Left lobe of liver (tissue), 2 donors: Measurements from ENCODE around the gene TAF5L. TPM values are rescaled to one million over a fixed set of nuclear protein-coding genes. Genes with fewer than 3 reads are reported as not detected.
"Not testable (repeated sequence)": the region's sequence is repeated elsewhere in the genome, so short reads cannot be mapped to it uniquely, and the experiment has no call there.

Source experiments
- ATAC-seq: fragments of 200-7000 bp; cut with Tn5 transposase; one replicate; pipeline ENCODE4 v1.9.1; 2020; ENCODE audit warnings: mild to moderate bottlenecking, moderate library complexity
- DNase-seq: peaks from one replicate; pipeline ENCODE4 v3.0.0-alpha.2; 2020; ENCODE audit warnings: low spot score
- total RNA-seq: library from RNA; stranded (reverse); gene quantifications from one replicate; pipeline ENCODE4 v1.2.1, GENCODE V29; 2021
- donor health status: DM: no; HTN: no; CAD: no; lungs with moderate emphysema.
- donor health status: DM: no; HTN: yes; CAD: no.

TAF5L gene
- total RNA-seq, 1 donor from 2014 or later, result 9.0 TPM

- ATAC-seq, result no peak
- no peak for DNase-seq
Measured at GRCh38 chr1:229642970-229643369, 17.0 kb upstream of the TAF5L start.

- DNase-seq, result no peak
- no peak for ATAC-seq
Measured at GRCh38 chr1:229642376-229642775, 16.5 kb upstream of the TAF5L start.

GRCh38 chr1:229641306-229641705 is 15.4 kb upstream of the TAF5L start:
- ATAC-seq, result no peak

GRCh38 chr1:229640455-229640854 is 14.5 kb upstream of the TAF5L start:
- ATAC-seq, result no peak
- DNase-seq, result no peak

More at GRCh38 chr1:229641306-229641705, 15.4 kb upstream of the TAF5L start:
- no peak for DNase-seq

- ATAC-seq, result no peak
- DNase-seq, result no peak
Measured at GRCh38 chr1:229637746-229638145, 11.8 kb upstream of the TAF5L start.

GRCh38 chr1:229636042-229636441 is 10.1 kb upstream of the TAF5L start:
- ATAC-seq (no peak), DNase-seq (no peak)

- no peak for ATAC-seq
- DNase-seq, result no peak
Measured at GRCh38 chr1:229631966-229632365, 6.0 kb upstream of the TAF5L start.

GRCh38 chr1:229631148-229631547 is 5.2 kb upstream of the TAF5L start:
- ATAC-seq (no peak), DNase-seq (no peak)

- DNase-seq (no peak), ATAC-seq (no peak)
Measured at GRCh38 chr1:229629261-229629660, 3.3 kb upstream of the TAF5L start.

- ATAC-seq (no peak), DNase-seq (no peak)
Measured at GRCh38 chr1:229627003-229627402, 1.1 kb upstream of the TAF5L start.

GRCh38 chr1:229625071-229625914 is 629 bp downstream of the TAF5L start:
- peak; percentile 64 for ATAC-seq

GRCh38 chr1:229624521-229625070 is 1.3 kb downstream of the TAF5L start:
- DNase-seq (no peak), ATAC-seq (no peak)

More at GRCh38 chr1:229625071-229625914, 629 bp downstream of the TAF5L start:
- DNase-seq, result peak; percentile 69

- ATAC-seq, result no peak
- DNase-seq, result no peak
Measured at GRCh38 chr1:229623838-229624237, 2.1 kb downstream of the TAF5L start.

- DNase-seq (no peak), ATAC-seq (no peak)
Measured at GRCh38 chr1:229623225-229623624, 2.7 kb downstream of the TAF5L start.

GRCh38 chr1:229622641-229623120 is 3.2 kb downstream of the TAF5L start:
- ATAC-seq, DNase-seq: not testable (repeated sequence)

- DNase-seq, result no peak
- ATAC-seq, result no peak
Measured at GRCh38 chr1:229621663-229622062, 4.3 kb downstream of the TAF5L start.

GRCh38 chr1:229620876-229621275 is 5.0 kb downstream of the TAF5L start:
- ATAC-seq, result peak; percentile 77
- DNase-seq, result peak; percentile 70

GRCh38 chr1:229619614-229620013 is 6.3 kb downstream of the TAF5L start:
- ATAC-seq, result no peak

GRCh38 chr1:229619002-229619401 is 6.9 kb downstream of the TAF5L start:
- DNase-seq, result no peak
- ATAC-seq, result no peak

More at GRCh38 chr1:229619614-229620013, 6.3 kb downstream of the TAF5L start:
- DNase-seq, result no peak

- DNase-seq, result no peak
- no peak for ATAC-seq
Measured at GRCh38 chr1:229617351-229618100, 8.4 kb downstream of the TAF5L start.

- DNase-seq (no peak), ATAC-seq (no peak)
Measured at GRCh38 chr1:229614701-229615100, 11.2 kb downstream of the TAF5L start.
